GM19193 (cell line): ENCODE data around the gene CLDN19.

ENCODE experiments used
- POLR2A ChIP-seq: IDR thresholded peaks from 4 replicates; pipeline ENCODE4 v1.6.1; 2011; ENCODE audit not compliant: insufficient read depth, insufficient read length; ENCODE audit errors: extremely low read depth

The CLDN19 gene

DNA sequence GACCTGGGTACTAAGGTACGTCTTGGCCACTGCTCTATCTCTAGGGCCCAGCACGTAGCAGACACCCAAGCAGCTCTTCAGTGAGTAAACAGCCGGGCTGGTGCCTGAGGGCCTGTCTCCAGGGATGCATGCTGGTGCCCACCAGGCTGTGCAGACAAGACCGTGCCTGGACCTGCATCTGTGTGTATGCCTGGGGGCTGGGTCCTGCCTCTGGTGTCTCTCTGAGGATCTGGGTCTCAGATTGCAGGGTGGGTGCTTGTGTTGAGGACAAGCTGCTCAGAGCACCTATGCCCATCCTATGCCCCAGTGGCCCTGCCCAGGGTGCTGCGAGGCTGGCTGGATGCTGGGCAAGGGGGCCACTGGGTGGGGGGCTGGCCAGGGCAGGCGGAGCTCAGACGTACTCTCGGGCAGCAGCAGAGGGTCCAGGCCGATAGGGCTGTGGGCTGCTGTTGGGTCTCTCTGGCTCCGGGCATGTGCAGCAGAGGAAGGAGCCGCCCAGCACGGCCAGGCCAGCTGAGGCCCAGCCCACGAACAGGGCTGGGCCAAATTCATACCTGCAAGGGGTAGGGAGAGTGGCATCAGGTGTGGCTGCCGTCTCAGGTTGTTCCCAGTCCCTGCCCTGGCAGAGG is 4.4 kb downstream of the CLDN19 start:
- no peak for TF ChIP-seq POLR2A

DNA sequence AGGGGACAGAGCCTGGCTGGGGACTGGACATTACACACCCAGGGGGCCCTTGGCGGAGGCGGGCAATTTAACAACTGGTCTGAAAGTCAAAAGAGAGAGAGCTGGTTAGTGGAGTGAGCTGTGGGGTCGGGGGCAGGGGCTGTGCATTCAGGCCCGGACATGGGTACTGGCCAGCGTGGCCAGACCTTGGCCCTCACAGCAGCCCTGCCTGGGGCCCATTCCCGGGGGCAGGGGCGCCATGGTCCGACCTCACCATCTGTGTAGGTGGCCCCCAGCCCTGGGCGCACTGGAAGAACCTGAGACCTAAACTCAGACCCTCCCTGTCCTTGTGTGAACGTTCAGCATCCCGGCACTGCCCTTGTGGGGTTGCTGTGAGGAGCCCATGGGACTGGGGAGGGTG is 5.0 kb downstream of the CLDN19 start:
- TF ChIP-seq POLR2A = no peak

- no peak for TF ChIP-seq POLR2A
Observed at GRCh38 chr1:42734201-42735035, 5.6 kb downstream of the CLDN19 start.

GRCh38 chr1:42733415-42734200 is 6.4 kb downstream of the CLDN19 start:
- no peak for TF ChIP-seq POLR2A

DNA sequence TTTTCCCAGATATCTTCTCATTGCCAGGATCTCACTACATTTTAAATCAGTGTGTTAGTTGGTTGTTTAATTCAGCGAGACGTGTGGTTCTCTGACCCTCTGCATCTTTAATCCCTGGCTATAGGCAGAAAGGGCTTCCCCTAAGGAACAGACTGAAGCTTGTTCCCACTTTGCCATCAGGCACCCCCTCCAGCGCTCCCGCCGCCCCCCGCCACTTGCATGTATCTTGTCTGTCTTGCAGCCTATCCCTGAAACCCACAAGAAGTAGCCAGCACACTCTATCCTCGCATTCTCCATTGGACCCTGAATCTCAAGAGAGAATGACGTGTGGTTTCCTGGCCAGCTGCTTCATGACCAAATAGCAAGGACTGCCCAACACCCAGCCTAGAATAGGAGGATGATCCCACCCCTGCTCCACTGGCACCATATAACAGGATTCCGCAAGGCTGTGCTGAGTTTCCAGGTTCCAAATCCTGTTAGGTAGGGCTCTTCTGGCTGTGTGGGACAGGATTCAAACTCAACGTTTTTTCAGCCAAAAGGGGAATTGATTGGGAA is 7.8 kb downstream of the CLDN19 start:
- TF ChIP-seq POLR2A = no peak

DNA sequence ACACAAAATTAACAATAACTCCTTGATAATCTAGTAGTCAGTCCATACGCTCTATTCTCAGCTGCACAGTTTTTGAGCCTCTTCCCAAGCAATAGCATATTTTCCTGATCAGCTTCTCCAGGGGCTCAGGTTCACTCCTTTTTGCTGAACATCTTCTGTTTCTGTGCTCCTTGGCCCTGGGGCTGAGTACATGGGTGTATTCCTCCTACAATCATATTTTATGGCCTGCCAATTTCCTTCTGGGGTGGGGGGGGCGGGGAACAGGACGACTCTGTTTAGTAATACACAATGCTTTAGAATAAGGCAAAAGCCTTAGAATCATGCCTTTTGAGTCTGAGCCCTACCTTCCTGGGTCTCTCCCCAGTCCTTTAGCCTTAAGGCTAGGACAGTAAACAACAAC is 8.5 kb downstream of the CLDN19 start:
- no peak for TF ChIP-seq POLR2A

GRCh38 chr1:42730988-42731387 is 9.0 kb downstream of the CLDN19 start:
- no peak for TF ChIP-seq POLR2A

- no peak for TF ChIP-seq POLR2A
Observed at GRCh38 chr1:42730002-42730401, 10.0 kb downstream of the CLDN19 start.

- no peak for TF ChIP-seq POLR2A
Observed at GRCh38 chr1:42723511-42723910, 16.5 kb downstream of the CLDN19 start.

- no peak for TF ChIP-seq POLR2A
Observed at GRCh38 chr1:42721926-42722325, 18.1 kb downstream of the CLDN19 start.

DNA sequence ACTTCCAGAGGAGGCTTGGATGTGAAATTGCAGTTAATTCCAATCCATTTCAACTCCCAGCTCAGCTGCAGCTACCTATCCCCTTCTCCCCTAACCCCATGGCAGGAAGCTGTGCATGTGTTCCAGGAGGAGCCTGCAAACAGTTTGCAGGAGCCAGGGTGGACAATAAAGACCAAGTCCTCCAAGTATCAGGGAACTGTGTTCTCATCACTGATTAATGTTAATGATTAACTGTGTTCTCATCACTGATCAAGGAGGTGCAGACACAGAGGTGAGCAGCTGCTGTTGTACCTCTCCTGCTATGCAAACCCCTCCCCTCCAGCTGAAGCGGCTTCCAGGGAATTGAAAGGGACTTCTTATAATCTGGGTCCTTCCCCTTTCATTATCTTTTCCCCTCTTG is 19.2 kb downstream of the CLDN19 start:
- no peak for TF ChIP-seq POLR2A

GRCh38 chr1:42713293-42713692 is 26.7 kb downstream of the CLDN19 start:
- TF ChIP-seq POLR2A = no peak

GRCh38 chr1:42703888-42704464 is 36.1 kb downstream of the CLDN19 start:
- TF ChIP-seq POLR2A = no peak

DNA sequence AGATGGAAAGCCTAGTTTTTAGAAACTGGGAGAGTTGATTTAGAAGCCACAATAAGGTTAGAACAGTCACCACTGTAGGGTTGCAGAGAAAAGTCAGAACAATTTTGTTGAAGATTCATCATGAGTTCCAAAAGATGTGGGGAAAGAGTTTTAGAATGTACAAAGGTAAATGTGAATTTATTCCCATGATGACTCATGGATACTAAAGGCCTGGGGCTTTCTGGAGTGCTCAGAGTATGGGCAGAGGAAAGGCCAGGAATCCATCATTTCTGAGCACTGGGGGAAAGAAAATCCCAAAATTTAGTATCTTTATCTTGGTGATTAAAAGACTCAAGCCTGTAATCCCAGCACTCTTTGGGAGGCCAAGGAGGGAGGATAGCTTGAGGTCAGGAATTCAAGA is 40.0 kb downstream of the CLDN19 start:
- TF ChIP-seq POLR2A = no peak
